CD4-positive, alpha-beta T cell treated with Interleukin-2 at 100 ng/mL for 4 hours (primary cell): ENCODE results near the gene HGFAC.

Experiments used
- DNase-seq: peaks from one replicate; pipeline ENCODE4 v3.0.0-alpha.2; 2020; ENCODE audit warnings: low spot score

HGFAC gene

GRCh38 chr4:3486541-3487540, 45.1 kb downstream of the HGFAC start:
- DNase-seq = no peak

GRCh38 chr4:3487861-3488260, 46.1 kb downstream of the HGFAC start:
- no peak for DNase-seq

GRCh38 chr4:3488820-3489219, 47.1 kb downstream of the HGFAC start:
- no peak for DNase-seq

GRCh38 chr4:3489451-3489962, 47.7 kb downstream of the HGFAC start:
- DNase-seq = no peak

- DNase-seq = no peak
These were observed 50.1 kb downstream of the HGFAC start for GRCh38 chr4:3491681-3492405.

GRCh38 chr4:3492741-3493719, 51.3 kb downstream of the HGFAC start:
- no peak for DNase-seq

- DNase-seq = no peak
These were observed 52.1 kb downstream of the HGFAC start for GRCh38 chr4:3493720-3494461.

GRCh38 chr4:3494462-3494871, 52.7 kb downstream of the HGFAC start:
- DNase-seq = no peak

GRCh38 chr4:3495204-3495975, 53.6 kb downstream of the HGFAC start:
- DNase-seq = no peak

GRCh38 chr4:3496021-3496420, 54.3 kb downstream of the HGFAC start:
- DNase-seq = no peak

- DNase-seq = no peak
These were observed 55.3 kb downstream of the HGFAC start for GRCh38 chr4:3497095-3497494.

- no peak for DNase-seq
These were observed 56.0 kb downstream of the HGFAC start for GRCh38 chr4:3497523-3498389.

- no peak for DNase-seq
These were observed 56.6 kb downstream of the HGFAC start for GRCh38 chr4:3498407-3498806.
